Fibroblast of peridontal ligament (primary cell): Measurements from ENCODE around the gene ZNF408.

Experiments
- DNase-seq: peaks from one replicate; pipeline ENCODE4 v3.0.0-alpha.2; 2010; ENCODE audit errors: extremely low read depth

The ZNF408 gene

DNA sequence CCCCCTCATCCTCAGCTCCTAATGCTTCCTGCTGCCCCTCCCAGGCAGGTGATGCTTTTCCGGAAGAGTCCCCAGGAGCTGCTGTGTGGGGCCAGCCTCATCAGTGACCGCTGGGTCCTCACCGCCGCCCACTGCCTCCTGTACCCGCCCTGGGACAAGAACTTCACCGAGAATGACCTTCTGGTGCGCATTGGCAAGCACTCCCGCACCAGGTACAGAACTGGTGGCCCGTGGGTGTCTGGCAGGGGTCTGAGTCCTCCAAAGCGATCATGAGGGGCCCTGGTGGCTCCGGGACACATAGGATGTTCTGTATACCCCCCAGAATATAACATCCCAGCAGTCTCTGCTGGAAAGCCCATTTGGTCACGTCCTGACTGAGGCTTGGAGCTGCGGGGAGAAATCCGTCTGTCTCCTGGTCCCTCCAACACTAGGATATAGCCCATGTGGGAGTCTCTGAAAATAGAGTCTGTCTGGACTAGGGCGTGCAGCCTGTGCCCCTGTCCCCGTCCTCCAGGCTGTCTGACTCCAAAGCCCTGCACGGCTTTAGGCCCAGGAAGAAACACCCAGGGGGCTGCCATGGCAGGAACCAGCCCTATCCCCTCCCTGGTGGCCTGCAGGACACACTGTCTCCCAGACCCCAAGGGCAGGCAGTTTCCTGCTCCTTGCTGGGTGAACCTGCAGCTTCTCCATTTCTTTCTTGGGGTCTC is 27.3 kb downstream of the ZNF408 start:
- no peak for DNase-seq

DNA sequence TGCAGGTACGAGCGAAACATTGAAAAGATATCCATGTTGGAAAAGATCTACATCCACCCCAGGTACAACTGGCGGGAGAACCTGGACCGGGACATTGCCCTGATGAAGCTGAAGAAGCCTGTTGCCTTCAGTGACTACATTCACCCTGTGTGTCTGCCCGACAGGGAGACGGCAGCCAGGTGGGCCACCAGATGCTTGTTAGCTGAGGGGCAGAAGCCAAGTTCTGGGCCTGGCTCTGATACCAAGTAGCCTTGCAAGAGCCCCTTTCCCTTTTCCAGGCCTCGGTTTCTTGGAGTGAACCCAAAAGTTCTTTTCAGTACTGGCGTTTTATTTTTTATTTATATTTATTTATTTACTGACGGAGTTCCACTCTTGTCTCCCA is 27.8 kb downstream of the ZNF408 start:
- DNase-seq, result no peak

DNA sequence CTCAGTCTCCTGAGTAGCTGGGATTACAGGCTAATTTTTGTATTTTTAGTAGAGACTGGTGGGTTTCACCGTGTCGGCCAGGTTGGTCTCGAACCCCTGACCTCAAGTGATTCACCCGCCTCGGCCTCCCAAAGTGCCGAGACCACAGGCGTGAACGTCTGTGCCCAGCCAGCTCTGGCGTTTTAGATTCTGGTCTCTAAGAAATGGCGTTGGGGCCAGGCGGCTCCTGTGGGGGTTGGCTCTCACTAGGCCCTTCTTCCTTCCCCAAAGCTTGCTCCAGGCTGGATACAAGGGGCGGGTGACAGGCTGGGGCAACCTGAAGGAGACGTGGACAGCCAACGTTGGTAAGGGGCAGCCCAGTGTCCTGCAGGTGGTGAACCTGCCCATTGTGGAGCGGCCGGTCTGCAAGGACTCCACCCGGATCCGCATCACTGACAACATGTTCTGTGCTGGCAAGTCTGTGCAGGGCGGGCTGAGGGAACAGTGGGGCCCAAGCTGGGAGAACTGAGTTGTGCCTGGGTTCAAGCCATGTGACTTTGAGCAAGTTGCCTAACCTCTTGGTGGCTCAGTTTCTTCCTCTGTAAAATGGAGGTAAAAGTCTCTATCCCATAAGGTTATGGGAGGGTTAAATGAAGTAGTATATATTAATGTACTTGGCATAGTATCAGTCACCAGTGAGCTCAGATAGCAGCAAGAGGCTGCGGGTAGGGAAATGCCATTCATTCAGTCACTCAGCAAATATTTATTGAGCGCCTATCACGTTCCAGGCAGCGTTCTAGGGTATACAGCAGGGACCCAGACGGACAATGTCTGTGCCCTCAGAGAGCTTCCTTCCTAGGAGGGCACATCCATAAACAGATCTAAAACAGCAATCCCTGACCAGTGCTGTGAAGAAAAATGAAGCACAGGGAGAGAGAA is 28.5 kb downstream of the ZNF408 start:
- DNase-seq, result no peak

DNA sequence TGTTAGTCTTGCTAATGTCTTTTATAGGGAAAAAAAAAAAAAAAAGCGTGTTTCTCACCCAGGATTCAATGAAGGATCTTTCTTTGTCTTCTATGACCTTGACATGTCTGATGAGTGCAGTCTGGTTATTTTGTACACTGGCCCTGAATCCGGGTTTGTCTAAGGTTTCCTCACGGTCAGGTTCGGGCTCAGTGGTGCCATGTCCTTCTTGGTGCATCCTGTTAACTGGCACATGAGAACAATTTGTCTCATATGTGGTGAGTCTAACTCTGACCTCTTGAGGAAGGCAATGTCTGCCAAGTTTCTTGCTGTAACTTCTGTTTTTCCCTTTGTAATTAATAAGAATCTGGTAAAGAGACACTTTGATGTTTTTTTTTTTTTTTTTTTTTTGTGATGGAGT is 30.7 kb downstream of the ZNF408 start:
- no peak for DNase-seq

DNA sequence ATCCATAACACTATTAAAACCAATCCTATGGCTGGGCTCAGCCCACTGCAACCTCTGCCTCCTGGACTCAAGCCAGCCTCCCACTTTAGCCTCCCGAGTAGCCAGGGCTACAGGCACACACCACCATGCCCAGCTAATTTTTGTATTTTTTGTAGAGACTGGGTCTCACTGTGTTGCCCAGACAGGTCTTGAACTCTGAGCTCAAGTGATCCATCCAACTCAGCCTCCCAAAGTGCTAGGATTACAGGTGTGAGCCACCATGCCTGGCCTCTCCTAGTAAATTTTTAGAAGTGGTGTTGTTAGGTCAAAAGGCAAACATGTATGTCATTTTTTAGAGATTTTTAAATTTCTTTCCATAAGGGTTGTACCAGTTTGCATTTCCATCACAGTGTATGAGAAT is 32.4 kb downstream of the ZNF408 start:
- no peak for DNase-seq

DNA sequence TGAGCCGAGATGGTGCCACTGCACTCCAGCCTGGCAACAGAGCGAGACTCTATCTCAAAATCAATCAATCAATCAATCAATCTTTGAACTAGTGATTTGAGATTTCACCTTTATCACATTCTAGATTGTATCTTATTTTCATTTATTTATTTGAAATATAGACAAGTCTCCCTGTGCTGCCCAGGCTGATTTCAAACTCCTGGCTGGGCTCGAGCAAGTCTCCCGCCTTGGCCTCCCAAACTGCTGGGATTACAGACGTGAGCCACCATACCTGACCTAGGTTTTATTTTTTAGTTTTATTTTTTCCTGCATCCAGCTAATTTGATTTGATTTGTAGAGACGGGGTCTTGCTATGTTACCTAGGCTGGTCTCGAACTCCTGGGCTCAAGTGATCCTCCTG is 35.3 kb downstream of the ZNF408 start:
- DNase-seq, result no peak

DNA sequence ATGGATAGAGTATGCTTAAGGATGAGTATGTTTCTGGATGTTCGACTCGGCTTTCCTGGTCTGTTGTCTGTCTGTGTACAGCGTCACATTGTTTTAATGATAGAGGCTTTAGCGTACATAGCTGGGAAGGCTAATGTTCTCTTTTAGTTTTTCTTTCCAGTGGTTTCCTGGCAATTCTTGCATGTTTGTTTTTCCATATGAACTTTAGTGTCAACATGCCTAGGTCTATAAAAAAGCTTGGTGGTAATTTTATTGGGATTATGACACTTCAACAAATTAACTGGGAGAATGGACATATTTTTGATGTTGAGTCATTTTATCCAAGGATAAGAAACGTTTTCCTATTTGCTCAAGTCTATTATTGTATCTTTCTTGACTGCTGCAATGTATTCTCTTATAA is 35.8 kb downstream of the ZNF408 start:
- peak; percentile 6 for DNase-seq

DNA sequence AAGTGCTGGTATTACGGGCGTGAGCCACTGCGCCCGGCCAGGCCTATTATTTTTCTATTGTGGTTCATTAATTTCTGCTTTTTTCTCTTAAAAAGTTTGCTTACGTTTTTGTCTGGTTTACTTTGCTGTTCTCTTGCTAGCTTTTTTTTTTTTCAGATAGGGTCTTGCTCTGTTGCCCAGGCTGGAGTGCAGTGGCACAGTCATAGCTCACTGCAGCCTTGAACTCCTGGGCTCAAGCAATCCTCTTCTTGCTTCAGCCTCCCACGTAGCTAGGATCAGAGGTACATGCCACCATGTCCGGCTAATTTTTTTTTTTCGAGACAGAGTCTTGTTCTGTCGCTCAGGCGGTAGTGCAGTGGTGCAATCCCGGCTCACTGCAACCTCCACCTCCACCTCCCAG is 36.9 kb downstream of the ZNF408 start:
- no peak for DNase-seq

DNA sequence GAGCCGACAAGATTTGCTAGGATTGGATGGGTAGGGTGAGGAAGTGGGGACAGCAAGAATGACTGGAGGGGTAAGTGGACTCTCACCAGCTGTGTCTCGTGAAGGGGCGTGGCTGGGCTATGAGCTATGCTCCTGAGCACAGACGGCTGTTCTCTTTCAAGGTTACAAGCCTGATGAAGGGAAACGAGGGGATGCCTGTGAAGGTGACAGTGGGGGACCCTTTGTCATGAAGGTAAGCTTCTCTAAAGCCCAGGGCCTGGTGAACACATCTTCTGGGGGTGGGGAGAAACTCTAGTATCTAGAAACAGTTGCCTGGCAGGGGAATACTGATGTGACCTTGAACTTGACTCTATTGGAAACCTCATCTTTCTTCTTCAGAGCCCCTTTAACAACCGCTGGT is 38.1 kb downstream of the ZNF408 start:
- no peak for DNase-seq

DNA sequence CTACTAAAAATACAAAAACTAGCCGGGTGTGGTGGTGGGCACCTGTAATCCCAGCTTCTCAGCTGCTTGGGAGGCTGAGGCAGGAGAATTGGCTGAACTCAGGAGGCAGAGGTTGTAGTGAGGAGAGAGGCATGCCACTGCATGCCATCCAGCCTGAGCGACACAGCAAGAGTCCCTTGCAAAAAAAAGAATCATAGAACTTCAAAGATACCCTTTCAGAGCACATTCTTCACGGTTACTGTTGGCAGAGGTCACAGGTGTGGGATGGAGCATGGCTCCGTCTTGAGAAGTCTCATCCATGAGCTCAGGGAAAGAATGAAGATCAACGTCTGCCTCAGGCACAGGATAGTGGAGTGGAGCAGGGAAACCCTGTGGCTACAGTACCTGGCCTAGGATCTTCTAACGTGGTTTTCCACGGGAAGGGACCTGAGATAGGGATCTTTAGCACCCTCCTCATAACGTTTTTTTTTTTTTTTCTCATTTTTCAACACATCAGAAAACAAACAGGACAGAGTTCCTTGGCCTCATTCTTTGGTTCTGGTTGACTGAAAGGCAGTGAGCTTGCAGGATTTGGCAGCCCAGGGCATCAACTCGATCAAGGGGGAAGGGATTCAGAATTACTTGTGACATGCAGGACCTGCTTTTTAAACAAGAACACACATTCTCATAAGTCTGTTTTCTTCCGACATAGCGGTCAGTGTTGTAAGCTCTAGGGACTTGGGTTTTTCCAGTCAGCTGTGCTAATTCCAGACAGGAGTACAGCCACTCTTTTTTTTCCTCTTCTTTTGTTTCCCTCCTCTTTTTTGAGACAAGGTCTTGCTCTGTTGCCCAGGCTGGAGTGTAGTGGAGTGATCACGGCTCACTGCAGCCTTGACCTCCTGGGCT is 41.0 kb downstream of the ZNF408 start:
- peak; percentile 56 for DNase-seq

DNA sequence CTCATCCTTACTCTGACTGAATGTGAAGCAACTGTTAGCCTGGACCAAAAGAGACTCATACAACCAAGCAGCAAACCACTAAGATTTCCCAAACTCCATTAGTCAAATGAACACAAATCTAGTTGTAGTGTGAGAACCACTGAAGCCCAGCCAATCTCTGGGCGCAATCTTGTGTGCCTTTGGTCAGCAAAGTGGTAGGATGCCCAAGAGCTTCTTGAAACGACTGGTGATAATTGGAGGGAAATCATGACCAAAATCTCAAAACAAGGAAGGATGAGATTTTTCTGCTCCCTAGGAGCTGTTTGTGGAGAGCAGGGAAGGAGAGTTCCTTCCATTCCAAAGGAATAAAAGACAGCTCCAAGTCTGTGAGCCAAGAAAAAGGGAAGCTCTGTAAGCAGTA is 42.2 kb downstream of the ZNF408 start:
- no peak for DNase-seq

DNA sequence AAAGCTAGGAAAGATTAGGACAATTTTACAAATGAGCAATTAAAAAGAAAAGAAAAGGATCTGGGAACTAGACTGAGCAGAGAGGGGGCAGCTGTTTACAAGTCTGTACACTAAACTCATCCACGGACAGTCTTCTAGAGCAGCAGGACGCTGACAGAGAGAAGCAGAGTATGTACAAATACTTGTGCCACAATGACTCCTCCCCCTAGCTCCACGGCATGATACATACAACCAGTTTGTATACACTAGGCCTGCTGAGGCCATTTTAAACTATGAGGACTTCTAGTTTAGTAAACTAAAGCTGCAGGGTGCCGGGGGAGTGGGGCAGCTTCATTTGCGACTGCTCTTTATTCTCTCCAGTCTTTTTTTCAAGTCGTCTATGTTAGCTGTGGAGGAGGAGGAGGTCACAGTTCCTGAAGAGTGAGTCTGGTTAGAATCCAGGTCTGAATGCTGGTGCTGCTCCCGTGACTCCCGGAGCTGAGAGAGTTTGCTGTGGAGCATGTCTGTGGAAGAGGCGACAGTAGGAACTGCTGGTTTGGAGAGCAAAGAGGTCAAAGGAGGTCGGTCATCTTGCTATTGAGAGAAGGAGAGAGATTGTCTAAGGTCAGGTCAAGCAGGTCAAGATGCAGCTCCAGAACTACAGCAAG is 43.0 kb downstream of the ZNF408 start:
- no peak for DNase-seq

DNA sequence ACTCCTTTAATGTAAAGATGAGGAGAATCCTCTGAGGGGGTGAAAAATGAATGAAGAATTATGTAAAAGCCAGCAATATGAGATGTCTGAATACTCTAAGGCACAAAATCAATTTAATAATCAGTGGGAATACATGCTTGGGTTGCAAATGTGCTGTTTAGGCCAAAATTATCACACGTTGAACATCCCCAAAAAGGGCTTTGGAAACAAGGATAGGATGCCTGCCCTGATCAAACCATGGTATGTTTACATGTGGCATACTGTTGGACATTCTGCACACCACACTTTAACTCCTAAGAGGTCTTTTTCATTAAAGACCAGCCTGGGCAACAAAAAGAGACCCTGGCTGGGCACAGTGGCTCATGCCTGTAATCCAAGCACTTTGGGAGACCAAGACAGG is 44.5 kb downstream of the ZNF408 start:
- no peak for DNase-seq

DNA sequence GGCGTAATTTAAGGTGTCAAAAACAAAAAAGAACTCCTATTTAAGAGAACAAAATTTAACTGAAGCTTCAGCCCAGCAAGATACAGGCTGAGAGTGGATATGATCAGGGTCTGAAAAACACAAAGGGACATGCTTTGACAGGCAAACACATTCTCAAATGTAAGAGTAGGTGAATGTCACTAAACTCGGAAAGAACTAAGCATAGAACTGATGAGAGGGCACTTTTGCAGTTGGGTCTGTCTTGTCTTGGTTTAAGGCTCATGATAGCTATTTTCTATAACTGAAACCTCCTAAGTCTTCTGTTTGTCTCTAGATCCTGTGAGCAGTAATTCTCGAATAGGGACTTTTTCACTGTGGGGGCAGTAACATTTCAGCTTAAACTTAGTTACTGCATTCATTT is 45.2 kb downstream of the ZNF408 start:
- DNase-seq, result no peak

DNA sequence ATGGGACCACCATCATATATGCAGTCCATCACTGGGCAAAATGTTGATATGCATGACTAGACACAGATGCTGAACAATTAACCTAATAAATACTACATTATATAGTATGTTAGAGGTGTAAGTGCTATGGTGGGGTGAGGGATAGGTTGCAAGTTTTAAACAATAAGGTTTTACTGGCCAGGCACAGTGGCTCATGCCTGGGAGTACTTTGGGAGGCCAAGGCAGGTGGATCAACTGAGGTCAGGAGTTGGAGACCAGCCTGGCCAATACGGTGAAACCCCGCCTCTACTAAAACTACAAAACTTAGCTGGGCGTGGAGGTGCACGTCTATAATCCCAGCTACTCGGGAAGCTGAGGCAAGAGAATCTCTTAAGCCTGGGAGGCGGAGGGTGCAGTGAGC is 46.3 kb downstream of the ZNF408 start:
- DNase-seq, result no peak
